GM08714 (cell line): Measurements from ENCODE around the gene PCSK6.

Experiments
- H3K4me3 ChIP-seq: fragments of 200-500 bp; sonication (Bioruptor generic); 2 replicates; pipeline ENCODE4 v1.5.1; 2014; ENCODE audit warnings: mild to moderate bottlenecking, low read length, inconsistent platforms
- ZNF274 ChIP-seq: IDR thresholded peaks from 2 replicates; pipeline ENCODE4 v1.6.1; 2012; ENCODE audit warnings: mild to moderate bottlenecking, low read depth, low read length

The PCSK6 gene

GRCh38 chr15:101374326-101374725, 115.2 kb downstream of the PCSK6 start:
- TF ChIP-seq ZNF274, result no peak

GRCh38 chr15:101373577-101373976, 115.9 kb downstream of the PCSK6 start:
- no peak overlapping the region for H3K4me3 ChIP-seq
- no peak for TF ChIP-seq ZNF274

More at GRCh38 chr15:101374326-101374725, 115.2 kb downstream of the PCSK6 start:
- H3K4me3 ChIP-seq, result no peak overlapping the region

GRCh38 chr15:101372960-101373525, 116.5 kb downstream of the PCSK6 start:
- H3K4me3 ChIP-seq, result no peak overlapping the region
- TF ChIP-seq ZNF274, result no peak

- no peak overlapping the region for H3K4me3 ChIP-seq
These were observed 117.3 kb downstream of the PCSK6 start for GRCh38 chr15:101372149-101372577.

GRCh38 chr15:101371519-101371918, 118.0 kb downstream of the PCSK6 start:
- TF ChIP-seq ZNF274, result no peak
- no peak overlapping the region for H3K4me3 ChIP-seq

More at GRCh38 chr15:101372149-101372577, 117.3 kb downstream of the PCSK6 start:
- TF ChIP-seq ZNF274, result no peak

- H3K4me3 ChIP-seq, result no peak overlapping the region
- TF ChIP-seq ZNF274, result no peak
These were observed 118.4 kb downstream of the PCSK6 start for GRCh38 chr15:101371081-101371480.

GRCh38 chr15:101370330-101371024, 119.0 kb downstream of the PCSK6 start:
- TF ChIP-seq ZNF274, result no peak
- no peak overlapping the region for H3K4me3 ChIP-seq

- no peak for TF ChIP-seq ZNF274
- H3K4me3 ChIP-seq, result no peak overlapping the region
These were observed 119.8 kb downstream of the PCSK6 start for GRCh38 chr15:101369676-101370075.

GRCh38 chr15:101368861-101369642, 120.5 kb downstream of the PCSK6 start:
- H3K4me3 ChIP-seq, result no peak overlapping the region
- TF ChIP-seq ZNF274, result no peak

GRCh38 chr15:101368086-101368780, 121.3 kb downstream of the PCSK6 start:
- TF ChIP-seq ZNF274, result no peak
- no peak overlapping the region for H3K4me3 ChIP-seq

- no peak overlapping the region for H3K4me3 ChIP-seq
- TF ChIP-seq ZNF274, result no peak
These were observed 122.7 kb downstream of the PCSK6 start for GRCh38 chr15:101366853-101367252.

- no peak overlapping the region for H3K4me3 ChIP-seq
- no peak for TF ChIP-seq ZNF274
These were observed 126.4 kb downstream of the PCSK6 start for GRCh38 chr15:101362986-101363566.

- no peak overlapping the region for H3K4me3 ChIP-seq
- TF ChIP-seq ZNF274, result no peak
These were observed 127.1 kb downstream of the PCSK6 start for GRCh38 chr15:101362359-101362758.

- TF ChIP-seq ZNF274, result no peak
- no peak overlapping the region for H3K4me3 ChIP-seq
These were observed 128.1 kb downstream of the PCSK6 start for GRCh38 chr15:101361418-101361817.
